GM12878 (cell line): ENCODE measurements around the gene FYTTD1. TPM values are rescaled to one million over a fixed set of nuclear protein-coding genes. Genes with fewer than 3 reads are reported as not detected.

Experiments
- BHLHE40 ChIP-seq, 2 experiments: fragments of 450-650 bp in 1 of 2; IDR thresholded peaks; 2 replicates each; pipeline ENCODE4 v1.6.1; 2011 to 2017; ENCODE audit warnings: low read depth in 2 of 2, borderline replicate concordance in 1 of 2, improper control_type of control experiment in 1 of 2, low read length in 1 of 2, mild to moderate bottlenecking in 1 of 2
- CBX5 ChIP-seq: sonication (generic); IDR thresholded peaks from 2 replicates; pipeline ENCODE4 v1.6.1; 2016; ENCODE audit warnings: low read depth, moderate library complexity, mild to moderate bottlenecking, inconsistent platforms
- CEBPB ChIP-seq, 2 experiments: fragments of 150-350 bp in 1 of 2; IDR thresholded peaks; 2 replicates each; pipeline ENCODE4 v1.6.1; 2012 to 2014; ENCODE audit warnings: low read depth in 2 of 2, low read length in 2 of 2, borderline replicate concordance in 1 of 2, inconsistent platforms in 1 of 2
- CREB1 ChIP-seq: IDR thresholded peaks from 2 replicates; pipeline ENCODE4 v1.6.1; 2012; ENCODE audit warnings: low read depth, mild to moderate bottlenecking, inconsistent platforms
- ELK1 ChIP-seq: IDR thresholded peaks from 2 replicates; pipeline ENCODE4 v1.6.1; 2012; ENCODE audit warnings: low read depth, low read length, improper control_type of control experiment
- ETV6 ChIP-seq, 2 experiments: fragments of 450-650 bp in 1 of 2; IDR thresholded peaks in 1 of 2; conservative IDR thresholded peaks in 1 of 2; 2 replicates each; pipeline ENCODE4 v1.6.1; 2014; ENCODE audit warnings: antibody characterized with exemption in 1 of 2, borderline replicate concordance in 1 of 2, low read depth in 1 of 2, mild to moderate bottlenecking in 1 of 2, moderate library complexity in 1 of 2
- IKZF1 ChIP-seq: fragments of 450-650 bp; conservative IDR thresholded peaks from 2 replicates; pipeline ENCODE4 v1.6.1; 2017; ENCODE audit warnings: antibody characterized with exemption, mild to moderate bottlenecking
- IKZF2 ChIP-seq, 2 experiments: fragments of 450-650 bp; IDR thresholded peaks; 2 replicates each; pipeline ENCODE4 v1.6.1; 2017; ENCODE audit warnings: mild to moderate bottlenecking in 2 of 2, moderate library complexity in 2 of 2
- MLLT1 ChIP-seq: fragments of 450-650 bp; IDR thresholded peaks from 2 replicates; pipeline ENCODE4 v1.6.1; 2016; ENCODE audit warnings: mild to moderate bottlenecking
- NFYB ChIP-seq: IDR thresholded peaks from 2 replicates; pipeline ENCODE4 v1.6.1; 2011; ENCODE audit warnings: low read depth, mild to moderate bottlenecking, low read length, improper control_type of control experiment, moderate library complexity; ENCODE audit not compliant: insufficient read depth
- NR2F1 ChIP-seq: fragments of 450-650 bp; conservative IDR thresholded peaks from 2 replicates; pipeline ENCODE4 v1.6.1; 2017; ENCODE audit warnings: mild to moderate bottlenecking
- RCOR1 ChIP-seq: conservative IDR thresholded peaks from 2 replicates; pipeline ENCODE4 v1.6.1; 2012; ENCODE audit warnings: low read depth, low read length, improper control_type of control experiment
- REST ChIP-seq: IDR thresholded peaks from 2 replicates; pipeline ENCODE4 v1.6.1; 2012; ENCODE audit warnings: mild to moderate bottlenecking, low read depth, low read length
- RUNX3 ChIP-seq: IDR thresholded peaks from 2 replicates; pipeline ENCODE4 v1.6.1; 2012; ENCODE audit warnings: low read length, inconsistent platforms
- SMARCA5 ChIP-seq: fragments of 450-650 bp; IDR thresholded peaks from 2 replicates; pipeline ENCODE4 v1.6.1; 2017; ENCODE audit warnings: mild to moderate bottlenecking
- SPI1 ChIP-seq: IDR thresholded peaks from 2 replicates; pipeline ENCODE4 v1.6.1; 2011; ENCODE audit warnings: low read depth, mild to moderate bottlenecking, low read length, moderate library complexity, borderline replicate concordance; ENCODE audit not compliant: insufficient read depth
- STAT1 ChIP-seq: fragments of 450-650 bp; conservative IDR thresholded peaks from 2 replicates; pipeline ENCODE4 v1.6.1; 2014; ENCODE audit warnings: antibody characterized with exemption, mild to moderate bottlenecking
- TCF3 ChIP-seq: IDR thresholded peaks from 2 replicates; pipeline ENCODE4 v1.6.1; 2012; ENCODE audit warnings: low read depth, mild to moderate bottlenecking, low read length, borderline replicate concordance; ENCODE audit not compliant: insufficient read depth
- TCF7 ChIP-seq: IDR thresholded peaks from 2 replicates; pipeline ENCODE4 v1.6.1; 2014; ENCODE audit warnings: antibody characterized with exemption, borderline replicate concordance
- USF2 ChIP-seq: IDR thresholded peaks from 2 replicates; pipeline ENCODE4 v1.6.1; 2011; ENCODE audit warnings: low read depth, low read length, improper control_type of control experiment, borderline replicate concordance
- ZBED1 ChIP-seq: IDR thresholded peaks from 2 replicates; pipeline ENCODE4 v1.6.1; 2016; ENCODE audit warnings: borderline replicate concordance
- polyA plus RNA-seq, 11 experiments: library from polyadenylated mRNA; depleted of rRNA in 4 of 11; unstranded in 6 of 11; stranded (reverse) in 5 of 11; fragments of >200 nt; fragmentation: Nextera tagmentation in 4 of 11; fragmentation: Illumina TruSeq in 1 of 11; extraction: Ambion mirVana in 4 of 11; extraction: Trizol in 1 of 11; gene quantifications; 1 replicate in 1 of 11; 2 replicates in 10 of 11; pipeline versions ENCODE4 v1.2.1 to v1.2.3, GENCODE V29; 2011 to 2016; ENCODE audit warnings: inconsistent platforms in 2 of 11, missing spikeins in 2 of 11, low read depth in 1 of 11
- total RNA-seq, 4 experiments: library from RNA; depleted of rRNA in 3 of 4; stranded (reverse); fragments of >200 nt in 3 of 4; fragmentation: Illumina TruSeq in 1 of 4; extraction: Trizol in 1 of 4; gene quantifications; 2 replicates each; pipeline versions ENCODE4 v1.2.1 to v1.2.3, GENCODE V29; 2013 to 2021

The FYTTD1 gene
- total and polyA plus RNA-seq, 10 of the 15 experiments (the other 5 are each of a cell fraction or from before 2014, with no cell fraction given) = 25.5 to 101 (median 59.4) TPM

GRCh38 chr3:197801891-197802778, 52.5 kb downstream of the FYTTD1 start (continued):
- TF ChIP-seq MLLT1 = no peak
- TF ChIP-seq TCF7 = no peak
- TF ChIP-seq BHLHE40 (IDR thresholded peaks at IDR 0.05; ENCODE audit: borderline replicate concordance in 1 of 2, low read depth in 2 of 2, low read length in 1 of 2) = peak in 1 of 2 experiments; percentile 15; a peak in 1 of 4 replicates
- TF ChIP-seq USF2 = no peak
- peak; percentile 88 for TF ChIP-seq RUNX3
- no peak for TF ChIP-seq NFYB
- peak; percentile 47; the same call in 1 of the 2 replicates for TF ChIP-seq IKZF1
- TF ChIP-seq ELK1 = no peak
- TF ChIP-seq CREB1 = 0 out of 2 replicates have a peak, but pooled peaks have one; percentile 15
- peak; percentile 18 to 30; a peak in 1 of 4 replicates for TF ChIP-seq IKZF2 (IDR thresholded peaks at IDR 0.05)
- TF ChIP-seq SPI1 = no peak
- no peak for TF ChIP-seq ZBED1
- no peak for TF ChIP-seq NR2F1
- TF ChIP-seq TCF3 = no peak
- 0 out of 4 replicates have a peak, but pooled peaks of 1 of the 2 experiments have one; percentile 10 for TF ChIP-seq ETV6 (conservative IDR thresholded peaks at IDR 0.05 in 1 of 2, IDR thresholded peaks at IDR 0.05 in 1 of 2; ENCODE audit: borderline replicate concordance in 1 of 2, low read depth in 1 of 2)
- TF ChIP-seq STAT1 = no peak
- no peak for TF ChIP-seq REST
- TF ChIP-seq RCOR1 = no peak
- no peak for TF ChIP-seq CEBPB (IDR thresholded peaks at IDR 0.05; ENCODE audit: borderline replicate concordance in 1 of 2, low read depth in 2 of 2, low read length in 2 of 2)
- no peak for TF ChIP-seq SMARCA5
- no peak for TF ChIP-seq CBX5
